DMS53 treated with DMSO at 0.1 percent for 48 hours (cell line): ENCODE results near the gene DBX1.

ENCODE experiments used
- DNase-seq: peaks from one replicate; lab custom pipeline; 2025; ENCODE audit not compliant: unreplicated experiment; lab: John Stamatoyannopoulos, UW

The DBX1 gene

GRCh38 chr11:20126724-20127123 is 33.6 kb downstream of the DBX1 start:
- no peak for DNase-seq

GRCh38 chr11:20125927-20126326 is 34.3 kb downstream of the DBX1 start:
- DNase-seq, result no peak

DNA sequence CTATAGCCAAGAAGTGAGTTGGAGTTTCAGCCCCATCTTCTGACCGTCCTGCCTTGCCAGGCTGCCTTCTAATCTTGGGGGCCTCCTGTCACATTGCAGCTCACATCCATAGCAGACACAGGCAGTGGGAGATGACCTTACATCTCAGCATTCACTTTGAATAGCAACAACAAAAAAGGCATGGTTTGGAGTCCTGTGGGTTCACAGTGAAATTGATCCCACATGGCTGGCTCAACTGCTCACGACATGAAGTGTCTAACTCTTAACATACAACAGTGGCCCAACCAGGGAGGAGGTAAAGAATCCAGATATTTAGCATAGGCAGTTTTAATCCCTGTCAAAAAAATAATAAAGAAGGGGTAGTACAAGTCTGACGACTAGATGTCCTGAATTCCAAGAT is 38.1 kb downstream of the DBX1 start:
- no peak for DNase-seq

DNA sequence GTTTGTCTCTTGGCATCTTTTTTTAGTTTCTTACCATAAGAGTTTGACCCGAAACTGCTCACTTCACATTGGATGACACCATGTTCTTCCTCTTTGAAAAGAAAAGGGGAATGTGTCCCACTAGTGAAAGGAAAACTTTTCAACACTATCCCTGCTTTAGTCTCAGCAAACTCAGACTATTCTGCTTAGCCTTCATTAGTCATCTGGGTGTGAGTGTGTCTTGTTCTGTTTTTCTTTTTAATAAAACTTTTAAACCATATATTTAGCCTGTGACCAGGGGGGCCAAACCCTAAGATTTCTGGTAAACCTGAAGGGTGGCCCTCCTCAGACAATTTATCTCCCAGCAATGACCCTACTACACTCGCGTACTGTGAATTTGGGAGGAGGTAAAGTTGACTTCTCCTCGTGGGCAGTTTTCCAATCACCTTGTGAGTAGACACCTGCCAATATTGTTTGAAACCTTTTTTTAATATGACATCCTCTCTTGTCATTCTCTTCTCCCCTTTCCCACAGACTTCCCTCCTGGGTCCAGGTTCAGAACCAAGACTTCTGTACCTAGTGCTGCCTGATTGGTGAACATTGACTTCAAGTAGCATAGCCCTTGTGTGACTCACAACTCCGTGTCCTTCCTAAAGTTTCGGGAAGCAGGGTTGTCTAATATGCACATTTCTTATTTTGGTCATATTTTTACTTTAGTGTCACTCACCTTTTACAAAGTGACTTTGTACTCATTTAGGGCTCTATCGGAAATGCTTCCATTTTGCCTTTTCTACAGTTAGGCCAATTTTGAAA is 39.9 kb downstream of the DBX1 start:
- no peak for DNase-seq

GRCh38 chr11:20119315-20119714 is 41.0 kb downstream of the DBX1 start:
- DNase-seq, result no peak

GRCh38 chr11:20118209-20118608 is 42.1 kb downstream of the DBX1 start:
- no peak for DNase-seq

GRCh38 chr11:20117291-20117690 is 43.0 kb downstream of the DBX1 start:
- no peak for DNase-seq

GRCh38 chr11:20116825-20117224 is 43.5 kb downstream of the DBX1 start:
- DNase-seq, result no peak

DNA sequence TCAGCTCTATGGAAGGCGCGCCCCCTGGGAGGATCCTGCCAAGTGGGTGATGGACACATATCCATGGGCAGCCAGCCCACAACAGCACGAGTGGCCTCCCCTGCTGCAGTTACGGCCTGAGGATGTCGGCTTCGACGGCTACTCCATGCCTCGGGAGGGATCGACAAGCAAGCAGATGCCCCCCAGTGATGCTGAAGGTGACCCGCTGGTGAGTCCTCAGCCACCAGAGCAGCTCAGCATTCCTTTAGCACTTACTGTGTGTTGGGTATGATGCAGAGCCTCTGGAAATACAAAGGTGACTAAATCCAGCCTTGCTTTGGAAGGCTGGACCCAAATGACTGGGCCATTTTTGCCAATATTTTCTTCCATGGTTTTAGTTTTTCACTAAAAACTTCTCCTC is 45.7 kb downstream of the DBX1 start:
- DNase-seq, result no peak

- no peak for DNase-seq
Measured at GRCh38 chr11:20113149-20113438, 47.2 kb downstream of the DBX1 start.

DNA sequence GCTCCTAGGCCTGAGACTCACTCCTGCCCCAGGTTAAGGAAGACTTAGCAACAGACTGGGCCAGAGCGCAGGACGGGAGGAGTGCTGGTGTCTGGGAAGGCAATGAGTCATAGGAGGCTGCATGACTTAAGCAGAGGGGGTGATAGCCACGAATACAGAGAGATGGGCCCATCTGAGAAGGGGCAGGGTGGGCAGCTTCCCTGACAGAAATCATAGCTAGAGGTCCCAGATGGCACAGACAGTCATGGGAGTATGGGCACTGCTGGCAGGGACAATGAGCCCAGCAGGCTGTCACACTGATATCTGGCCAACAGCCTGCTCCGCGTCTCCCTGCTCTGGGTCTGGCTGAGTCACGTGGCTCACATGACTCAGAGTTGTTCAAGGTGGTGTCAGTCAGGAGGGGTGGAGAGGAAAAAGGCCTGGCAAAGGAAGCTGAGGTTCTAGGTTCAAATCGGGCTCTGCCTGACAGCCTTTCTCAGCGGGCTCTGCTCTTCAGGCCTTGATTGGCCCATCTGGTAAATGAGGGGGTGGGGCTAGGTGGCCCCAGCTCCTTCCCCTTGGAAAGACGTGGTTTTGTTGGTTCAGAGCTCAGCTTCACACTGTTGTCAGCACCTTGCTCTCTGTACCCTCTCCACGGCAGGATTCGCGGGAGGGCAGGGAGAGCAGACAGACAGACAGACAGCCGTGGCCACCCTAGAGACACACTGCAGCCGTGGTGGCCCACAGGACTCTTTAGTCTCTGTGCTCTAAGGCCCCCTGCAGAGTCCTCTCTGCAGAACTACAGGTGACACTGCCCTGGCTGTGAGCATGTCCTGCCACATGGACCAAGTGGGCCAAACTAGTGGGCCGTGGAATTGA is 47.8 kb downstream of the DBX1 start:
- peak; percentile 58 for DNase-seq

DNA sequence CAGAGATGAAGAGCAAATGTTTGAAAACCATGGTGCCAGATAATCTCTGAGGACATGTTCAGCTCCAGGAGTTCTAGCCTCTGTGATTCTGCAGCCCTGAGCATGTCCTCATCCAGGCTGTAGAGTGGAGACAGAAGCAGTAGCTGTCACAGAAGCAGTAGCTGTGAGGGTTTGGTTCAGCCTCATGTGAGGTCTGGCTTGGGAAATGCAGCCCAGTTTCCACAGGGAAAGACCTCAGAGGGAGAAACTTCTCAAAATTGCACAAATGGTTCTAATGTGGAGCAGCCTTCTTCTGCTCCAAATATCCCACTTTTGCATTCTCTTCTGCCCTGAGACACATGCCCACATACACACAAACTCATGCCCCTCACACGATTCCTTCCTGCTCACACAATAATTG is 48.4 kb downstream of the DBX1 start:
- no peak for DNase-seq

DNA sequence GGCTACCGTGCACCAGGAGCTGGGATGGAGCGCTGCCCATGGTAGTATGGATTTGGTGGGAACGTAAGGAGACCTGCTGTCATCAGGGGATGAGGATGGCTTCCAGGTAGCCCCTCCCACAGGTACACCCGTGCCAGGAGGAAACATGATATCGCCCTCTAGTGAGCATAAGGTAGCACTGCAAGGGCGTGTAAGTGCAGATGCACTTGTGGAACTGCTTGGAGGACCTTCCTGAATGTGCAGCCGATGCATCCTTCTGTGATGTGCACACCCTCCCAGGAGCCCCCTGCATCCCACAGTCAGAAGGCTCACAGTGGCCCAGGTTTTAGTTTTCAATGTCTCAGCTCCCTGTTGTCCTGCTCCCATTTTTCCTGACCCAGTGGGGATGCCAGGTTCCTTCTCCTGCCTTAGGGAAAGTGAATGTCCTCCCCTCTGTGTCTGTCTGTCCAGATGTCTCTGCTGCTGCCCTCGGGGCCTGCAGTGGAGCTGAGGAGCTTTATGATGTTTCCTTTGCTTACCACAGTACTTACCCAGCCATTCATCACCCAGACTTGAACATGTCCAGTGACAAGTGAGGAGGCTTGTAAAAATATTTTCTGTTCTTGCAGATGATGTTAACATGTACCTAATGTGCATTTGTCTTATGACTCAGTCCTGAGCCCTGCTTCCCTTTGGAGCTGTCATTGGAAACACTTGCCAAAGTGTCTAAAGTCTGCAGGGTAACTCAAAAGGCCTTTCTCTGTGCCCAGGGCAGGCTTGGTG is 49.2 kb downstream of the DBX1 start:
- peak; percentile 86 for DNase-seq

GRCh38 chr11:20109731-20110445 is 50.4 kb downstream of the DBX1 start:
- no peak for DNase-seq
